GM21360 (cell line): ENCODE results near the gene MLLT3.

Source experiments
- ATAC-seq: cut with Tn5 transposase; IDR thresholded peaks from one replicate; pipeline ENCODE4 v1.9.1; 2021; ENCODE audit warnings: mild to moderate bottlenecking, moderate library complexity; ENCODE audit not compliant: unreplicated experiment

Gene MLLT3

DNA sequence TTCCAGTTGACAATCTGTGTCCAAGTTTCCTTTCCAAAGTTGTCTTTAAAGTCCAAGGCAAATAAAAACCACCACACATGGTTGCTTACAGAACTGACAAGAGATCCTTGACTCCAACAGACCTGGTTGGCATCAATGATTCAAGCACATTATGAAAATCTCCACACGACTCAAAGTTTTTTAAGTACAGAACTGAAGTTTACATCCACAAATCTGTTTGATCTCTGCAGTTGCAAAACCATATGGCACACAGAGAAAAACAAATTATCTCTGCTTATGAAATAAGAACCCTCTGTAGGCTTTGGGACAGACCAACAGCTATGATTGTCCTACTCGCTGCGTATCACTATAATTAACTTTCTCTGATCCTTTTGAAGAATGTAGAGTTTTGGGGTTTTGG lies 60.8 kb downstream of the MLLT3 start:
- no peak for ATAC-seq

DNA sequence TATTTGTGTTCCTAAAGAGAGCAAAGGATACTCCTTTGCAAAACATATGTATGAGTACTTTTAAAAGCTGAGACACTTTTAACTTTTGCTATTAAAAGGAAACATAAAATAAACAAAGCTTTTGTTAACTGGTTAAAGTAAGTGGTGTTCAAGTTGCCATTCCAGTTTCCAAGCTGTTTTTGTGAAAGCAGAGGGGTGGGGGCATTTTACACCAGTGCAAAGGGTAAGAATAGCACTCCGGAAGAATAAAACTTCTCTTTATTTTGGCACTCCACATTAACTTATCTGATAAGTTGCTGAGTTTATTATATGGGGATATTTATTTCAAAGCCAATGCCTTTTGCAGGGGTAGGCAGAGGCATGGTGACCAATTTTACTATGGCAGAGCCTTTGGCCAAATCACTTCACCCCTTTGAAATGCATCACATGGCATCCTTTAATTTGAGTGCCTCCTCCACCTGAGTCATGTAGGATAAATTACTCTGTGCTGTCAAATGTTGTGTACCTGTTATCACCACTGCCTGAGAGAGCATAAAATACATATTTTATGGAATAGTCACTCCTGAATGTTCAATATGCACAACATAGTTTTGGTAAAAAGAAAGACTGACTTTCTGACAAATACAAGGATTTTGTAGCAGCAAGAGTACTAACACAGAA lies 62.9 kb downstream of the MLLT3 start:
- no peak for ATAC-seq

DNA sequence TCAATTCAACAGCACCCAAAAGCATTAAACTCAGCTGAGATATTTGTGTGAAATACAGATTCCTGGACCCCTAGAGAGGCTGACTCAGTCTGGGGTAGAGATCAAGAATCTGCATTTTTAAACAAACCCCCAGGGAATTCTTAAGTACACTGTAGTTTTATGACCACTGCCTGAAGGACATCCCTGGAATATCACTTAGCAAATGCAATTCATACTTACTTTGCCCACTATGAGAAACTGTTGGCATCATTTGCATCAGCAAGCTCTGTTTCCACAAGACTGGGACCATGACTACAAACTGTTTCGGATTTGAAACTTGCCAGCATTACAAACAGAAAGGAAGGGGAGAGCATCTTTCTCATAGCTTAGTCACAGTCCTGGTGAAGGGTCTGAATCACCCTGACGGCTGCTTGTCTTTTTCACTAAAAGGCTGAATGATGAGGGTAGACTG lies 63.7 kb downstream of the MLLT3 start:
- ATAC-seq = no peak

DNA sequence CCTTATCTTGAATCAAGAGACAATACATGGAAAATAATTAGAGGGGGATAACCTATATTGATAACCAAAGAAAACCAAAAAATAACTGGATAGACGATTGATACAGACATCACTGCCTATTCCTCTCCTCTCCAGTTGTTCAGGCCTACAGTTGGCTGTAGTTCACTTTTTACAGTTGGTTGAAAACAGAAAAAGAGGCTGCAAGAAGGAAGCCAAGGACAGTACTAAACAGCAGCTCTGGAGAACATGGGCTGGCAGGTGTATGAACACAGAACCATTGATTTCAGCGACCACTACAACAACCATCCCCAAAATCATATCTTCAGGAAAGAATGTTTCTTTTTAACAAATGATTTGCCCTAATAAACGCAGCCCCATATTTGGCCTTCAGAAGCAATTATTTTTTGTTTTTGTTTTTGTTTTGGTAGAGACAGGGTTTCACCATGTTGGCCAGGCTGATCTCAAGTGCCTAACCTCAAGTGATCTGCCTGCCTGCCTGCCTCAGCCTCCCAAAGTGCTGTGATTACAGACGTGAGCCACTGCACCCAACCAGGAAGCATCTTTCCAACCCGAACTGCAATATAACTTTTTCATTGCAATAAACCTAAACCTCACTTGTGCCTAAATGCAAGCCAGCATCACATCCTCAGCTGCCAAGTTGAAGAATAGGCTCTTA lies 64.3 kb downstream of the MLLT3 start:
- ATAC-seq = no peak

DNA sequence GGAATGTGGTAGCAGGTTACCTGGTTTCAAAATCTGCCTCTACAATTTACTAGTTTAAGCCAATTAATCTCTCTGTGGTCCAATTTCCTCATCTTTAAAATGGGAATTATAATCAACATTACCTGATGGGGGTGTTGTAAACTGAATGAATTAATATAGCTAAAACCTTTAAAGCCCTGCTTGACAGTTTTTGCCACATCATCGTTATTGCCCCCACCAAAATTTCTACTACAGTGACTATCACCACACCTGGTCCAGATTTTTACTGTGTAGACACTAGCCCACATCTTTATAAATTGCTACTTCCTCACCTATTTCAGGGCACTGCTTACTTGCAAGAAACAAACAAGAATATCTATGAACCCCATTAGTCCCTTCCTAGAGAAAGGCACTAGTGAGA lies 65.0 kb downstream of the MLLT3 start:
- ATAC-seq = no peak

DNA sequence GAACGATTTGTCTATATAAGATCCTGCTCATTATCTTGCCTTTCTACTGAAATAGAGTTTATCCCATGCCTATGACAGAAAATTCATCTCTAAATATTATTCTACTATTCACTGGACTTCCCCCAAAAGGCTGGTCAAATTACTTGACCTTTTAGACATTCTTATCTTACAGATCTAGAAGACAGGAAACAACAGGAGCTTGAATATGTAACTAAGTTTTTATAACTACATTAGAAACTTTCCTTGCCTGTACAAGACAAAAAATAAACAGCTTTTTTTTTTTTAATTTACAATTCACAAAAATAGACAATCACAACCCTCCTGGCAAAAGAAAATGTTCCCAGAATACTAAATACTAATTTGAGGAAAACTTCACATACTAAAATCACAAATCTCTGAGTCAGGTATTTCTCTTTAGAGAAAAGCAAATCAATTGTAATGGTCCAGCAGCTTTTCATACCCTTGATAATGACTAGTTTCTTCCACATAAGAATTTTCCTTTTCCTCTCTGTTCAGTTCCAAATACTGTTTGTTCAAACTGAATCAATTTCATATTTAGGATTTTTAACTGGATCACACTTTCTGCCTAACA lies 68.6 kb downstream of the MLLT3 start:
- ATAC-seq = no peak

DNA sequence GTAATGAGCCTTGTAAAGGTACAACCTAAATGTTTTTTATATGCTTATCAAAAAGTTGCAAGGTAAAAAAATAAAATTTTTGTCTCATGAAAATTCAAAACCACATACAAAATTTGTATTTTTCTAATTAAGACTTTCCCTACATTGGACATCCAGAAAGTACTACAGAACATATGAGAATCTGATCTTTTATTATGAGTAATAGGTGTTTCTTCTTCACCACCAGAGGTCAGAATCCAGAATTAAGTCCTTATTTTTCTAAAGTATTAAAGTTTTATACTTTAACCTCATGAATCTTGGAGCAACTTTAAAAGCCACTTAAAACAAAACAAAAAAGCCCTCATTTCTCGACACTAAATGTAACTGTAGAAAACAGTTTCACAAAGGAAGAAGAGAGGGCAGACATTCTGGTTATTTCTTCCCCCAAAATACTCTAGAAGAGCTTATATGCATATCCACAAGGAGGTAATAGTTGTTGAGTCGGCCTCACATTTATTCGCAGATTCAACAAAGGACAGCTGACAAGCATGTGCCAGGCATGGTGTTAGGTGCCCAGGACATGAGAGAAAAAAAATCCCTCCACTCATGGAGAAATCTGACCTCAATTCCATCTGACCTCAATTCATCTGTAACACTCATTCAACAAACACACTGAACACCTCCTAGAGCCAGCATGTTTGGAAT lies 69.3 kb downstream of the MLLT3 start:
- ATAC-seq = no peak

DNA sequence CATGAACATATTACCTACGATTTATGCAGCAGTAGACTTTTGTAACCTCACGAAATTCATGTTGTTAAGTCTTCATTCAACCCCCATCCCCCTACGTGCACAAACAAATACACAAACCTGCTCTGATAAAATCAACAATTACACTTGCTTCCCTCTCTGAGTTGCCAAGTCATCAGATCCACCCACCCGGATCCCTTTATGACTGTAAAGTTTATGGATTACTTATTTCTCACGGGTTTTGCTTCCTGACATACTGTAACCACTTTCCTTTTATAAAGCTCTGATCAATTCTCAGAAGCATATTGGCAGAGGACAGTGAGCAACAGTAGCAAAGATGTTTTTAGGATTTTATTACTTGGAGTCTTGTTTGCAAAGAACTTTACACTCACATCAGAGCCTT lies 70.5 kb downstream of the MLLT3 start:
- no peak for ATAC-seq

DNA sequence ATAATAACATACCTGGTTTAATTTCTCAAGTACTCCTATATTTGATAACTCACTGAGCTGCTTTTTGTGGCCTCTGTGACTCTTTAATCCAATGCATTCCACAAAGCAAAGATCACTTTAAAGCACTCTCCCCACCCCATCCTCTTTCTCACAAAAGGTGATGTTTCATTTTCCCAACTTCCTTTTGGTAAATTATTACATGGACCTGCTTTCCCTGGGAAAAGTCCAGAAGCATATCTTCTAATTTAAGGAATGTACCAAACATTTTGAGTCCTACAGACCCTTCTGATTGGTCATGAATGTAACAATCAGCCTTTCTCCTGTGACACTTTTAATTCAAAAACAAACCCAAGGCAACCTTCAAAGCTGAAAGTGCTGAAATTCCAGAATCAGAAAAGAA lies 71.1 kb downstream of the MLLT3 start:
- no peak for ATAC-seq

DNA sequence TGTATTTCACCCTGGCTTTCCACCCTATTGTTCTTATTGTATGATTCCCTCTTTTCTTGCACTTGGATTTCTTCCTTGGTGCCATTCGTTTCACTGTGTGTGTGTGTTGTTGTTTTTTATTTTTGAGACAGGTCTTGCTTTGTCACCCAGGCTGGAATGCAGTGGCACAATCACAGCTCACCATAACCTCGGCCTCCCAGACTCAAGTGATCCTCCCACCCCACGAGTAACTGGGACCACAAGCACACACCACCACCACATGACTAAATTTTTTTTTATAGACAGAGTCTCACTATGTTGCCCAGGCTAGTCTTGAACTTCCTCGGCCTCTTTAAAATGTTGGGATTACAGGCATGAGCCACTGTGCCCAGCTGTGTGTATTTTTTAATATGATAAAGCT lies 72.0 kb downstream of the MLLT3 start:
- no peak for ATAC-seq

DNA sequence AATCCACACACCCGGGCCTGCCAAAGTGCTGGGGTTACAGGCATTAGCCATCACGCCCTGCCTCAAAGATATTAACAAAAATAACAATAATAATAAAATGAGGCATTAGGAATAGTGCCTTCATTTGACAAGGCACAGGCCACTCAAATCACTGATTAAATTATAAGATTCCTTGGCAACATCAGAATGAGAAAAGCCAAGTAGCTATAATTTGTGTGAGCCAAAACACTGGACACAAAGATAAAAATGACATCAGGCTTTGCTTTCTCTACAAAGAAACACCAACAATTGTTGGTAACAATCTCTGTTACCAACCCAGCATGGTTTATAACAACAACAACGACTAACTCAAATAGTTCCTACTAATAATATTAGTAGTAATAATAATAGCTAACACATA lies 73.2 kb downstream of the MLLT3 start:
- no peak for ATAC-seq

DNA sequence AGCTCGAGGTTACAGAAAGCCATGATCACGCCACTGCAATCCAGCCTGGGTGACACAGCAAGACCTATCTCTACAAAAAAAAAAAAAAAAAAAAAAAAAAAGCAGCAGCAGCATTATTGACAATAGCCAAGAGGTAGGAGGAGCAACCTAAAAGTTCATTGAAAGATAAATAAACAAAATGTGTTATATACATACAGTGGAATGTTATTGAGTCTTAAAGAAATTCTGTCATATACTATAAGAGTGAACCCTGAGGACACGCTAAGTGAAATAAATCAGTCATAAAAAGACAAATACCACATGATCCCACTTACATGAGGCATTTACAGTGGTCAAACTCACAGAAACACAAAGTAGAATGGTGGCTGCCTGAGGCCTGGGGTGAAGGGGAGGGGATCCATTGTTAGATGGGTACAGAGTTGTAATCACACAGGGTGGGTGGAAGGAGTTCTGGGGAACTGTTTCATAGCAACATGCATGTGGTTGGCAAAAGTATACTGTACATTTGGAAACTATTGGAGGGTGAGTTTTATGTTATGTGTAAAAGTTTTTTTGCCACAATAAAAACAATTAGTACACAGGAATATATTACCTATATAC lies 77.2 kb downstream of the MLLT3 start:
- ATAC-seq = no peak

DNA sequence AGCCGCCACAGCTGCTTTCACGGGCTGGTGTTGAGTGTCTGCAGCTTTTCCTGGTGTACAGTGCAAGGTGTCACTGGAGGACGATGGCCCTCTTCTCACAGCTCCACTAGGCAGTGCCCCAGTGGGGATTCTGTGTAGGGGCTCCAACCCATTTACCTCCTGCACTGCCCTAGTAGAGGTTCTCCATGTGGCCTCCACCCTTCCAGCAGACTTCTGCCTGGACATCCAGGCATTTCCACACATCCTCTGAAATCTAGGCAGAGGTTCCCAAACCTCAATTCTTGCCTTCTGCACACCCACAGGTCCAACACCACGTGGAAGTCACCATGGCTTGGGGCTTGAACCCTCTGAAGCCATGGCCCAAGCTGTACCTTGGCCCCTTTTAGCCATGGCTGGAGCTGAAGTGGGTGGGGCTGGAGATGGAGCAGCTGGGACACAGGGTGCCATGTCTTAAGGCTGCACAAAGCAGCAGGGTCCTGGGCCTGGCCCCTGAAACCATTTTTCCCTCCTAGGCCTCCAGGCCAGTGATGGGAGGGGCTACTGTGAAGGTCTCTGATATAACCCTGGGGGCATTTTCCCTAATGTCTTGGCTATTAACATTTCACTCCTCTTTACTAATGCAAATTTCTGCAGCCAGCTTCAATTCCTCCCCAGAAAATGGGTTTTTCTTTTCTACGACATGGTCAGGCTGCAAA lies 82.0 kb downstream of the MLLT3 start:
- no peak for ATAC-seq

DNA sequence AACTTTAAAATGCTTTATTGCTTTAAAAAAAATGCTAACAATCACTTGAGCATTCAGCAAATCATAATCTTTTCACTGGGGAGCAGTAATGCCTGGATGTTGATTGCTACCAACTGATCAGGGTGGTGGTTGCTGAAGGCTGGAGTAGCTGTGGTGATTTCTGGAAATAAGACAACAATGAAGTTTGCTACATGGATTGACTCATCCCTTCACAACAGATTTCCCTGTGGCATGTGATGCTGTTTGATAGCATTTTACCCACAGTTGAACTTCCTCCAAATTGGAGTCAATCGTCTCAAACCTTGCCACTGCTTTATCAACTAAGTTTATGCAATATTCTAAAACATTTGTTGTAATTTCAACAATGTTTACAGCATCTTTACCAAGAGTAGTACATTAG lies 83.3 kb downstream of the MLLT3 start:
- no peak for ATAC-seq

DNA sequence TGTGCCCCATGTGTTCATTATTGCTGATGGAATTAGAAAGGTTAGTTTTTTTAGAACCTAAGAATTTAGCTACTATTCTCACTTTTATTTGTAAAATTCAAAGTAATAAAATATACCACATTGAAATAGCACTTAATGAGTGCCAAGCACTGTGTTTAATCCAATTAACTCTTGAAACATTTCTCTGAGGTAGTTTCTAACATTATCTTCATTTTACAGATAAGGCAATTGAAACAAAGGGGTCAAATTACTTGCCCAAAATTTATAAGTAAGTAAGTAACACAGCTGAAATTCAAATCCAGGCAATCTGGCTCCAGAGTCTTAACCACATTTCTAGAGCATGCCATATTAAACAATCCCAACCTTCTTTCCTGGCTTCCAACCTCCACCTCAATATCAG lies 84.2 kb downstream of the MLLT3 start:
- ATAC-seq = no peak

DNA sequence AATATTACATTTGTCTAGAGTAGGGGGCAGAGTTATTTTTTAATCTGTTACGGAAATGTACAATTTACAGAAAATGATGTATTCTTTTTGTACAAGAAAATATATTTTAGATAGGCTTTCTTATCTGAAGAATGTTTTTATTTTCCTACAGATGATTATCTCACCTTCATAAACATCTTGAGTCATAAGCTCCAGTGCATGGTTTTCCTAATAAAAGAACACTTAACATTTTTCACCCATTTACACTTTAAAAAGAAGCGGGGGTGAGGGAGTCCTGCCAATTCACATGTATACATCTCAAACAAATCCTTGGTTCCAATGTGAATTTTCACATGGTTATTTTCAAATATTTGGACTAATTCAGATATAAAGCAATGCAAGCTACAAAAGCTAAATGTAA lies 85.0 kb downstream of the MLLT3 start:
- ATAC-seq = no peak

DNA sequence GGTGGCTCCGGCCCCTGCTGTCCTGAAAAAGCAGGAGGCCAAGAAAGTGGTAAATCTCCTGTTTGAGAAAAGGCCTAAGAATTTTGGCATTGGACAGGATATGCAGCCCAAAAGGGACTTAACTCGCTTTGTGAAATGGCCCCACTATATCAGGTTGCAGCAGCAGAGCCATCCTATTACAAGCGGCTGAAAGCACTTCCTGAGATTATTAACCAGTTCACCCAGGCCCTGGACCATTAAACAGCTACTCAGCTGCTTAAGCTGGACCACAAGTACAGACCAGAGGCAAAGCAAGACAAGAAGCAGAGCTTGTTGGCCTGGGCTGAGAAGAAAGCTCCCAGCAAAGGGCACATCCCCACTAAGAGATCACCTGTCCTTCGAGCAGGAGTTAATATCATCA lies 89.7 kb downstream of the MLLT3 start:
- no peak for ATAC-seq

DNA sequence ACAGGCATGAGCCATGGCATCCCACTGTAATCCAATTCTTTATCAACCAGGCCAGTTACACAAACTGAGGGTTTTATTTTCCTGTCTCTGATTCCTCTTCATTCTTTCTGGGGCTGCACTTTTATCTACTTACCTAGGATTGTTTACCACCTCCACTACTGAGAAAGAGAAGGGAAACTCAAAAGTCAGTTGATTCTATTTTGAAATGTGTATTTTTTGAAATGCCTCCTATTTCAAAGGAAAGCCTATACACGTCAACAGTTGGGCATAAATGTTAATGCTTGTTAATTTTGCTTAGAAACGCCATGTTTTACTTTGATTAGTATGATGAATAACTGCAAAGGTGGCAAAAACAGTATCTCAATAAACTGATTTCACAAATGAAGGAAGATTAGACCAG lies 92.5 kb downstream of the MLLT3 start:
- ATAC-seq = no peak

DNA sequence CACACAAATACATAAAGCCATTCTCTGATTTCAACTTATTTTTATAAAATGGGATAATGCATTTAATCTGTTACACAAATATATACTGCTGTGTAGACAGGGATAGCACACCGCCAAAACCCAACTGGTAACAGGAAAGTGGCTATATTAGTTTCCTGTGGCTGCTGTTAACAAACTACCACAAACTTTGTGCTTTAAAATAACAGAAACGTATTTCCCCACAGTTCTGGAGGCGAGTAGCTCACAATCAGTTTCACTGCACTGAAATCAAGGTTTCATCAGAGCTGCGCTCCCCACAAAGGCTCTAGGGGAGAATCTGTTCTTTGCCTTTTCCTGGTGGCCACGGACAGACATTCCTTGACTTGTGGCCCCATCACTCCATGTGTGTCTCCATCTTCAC lies 94.0 kb downstream of the MLLT3 start:
- ATAC-seq = no peak

DNA sequence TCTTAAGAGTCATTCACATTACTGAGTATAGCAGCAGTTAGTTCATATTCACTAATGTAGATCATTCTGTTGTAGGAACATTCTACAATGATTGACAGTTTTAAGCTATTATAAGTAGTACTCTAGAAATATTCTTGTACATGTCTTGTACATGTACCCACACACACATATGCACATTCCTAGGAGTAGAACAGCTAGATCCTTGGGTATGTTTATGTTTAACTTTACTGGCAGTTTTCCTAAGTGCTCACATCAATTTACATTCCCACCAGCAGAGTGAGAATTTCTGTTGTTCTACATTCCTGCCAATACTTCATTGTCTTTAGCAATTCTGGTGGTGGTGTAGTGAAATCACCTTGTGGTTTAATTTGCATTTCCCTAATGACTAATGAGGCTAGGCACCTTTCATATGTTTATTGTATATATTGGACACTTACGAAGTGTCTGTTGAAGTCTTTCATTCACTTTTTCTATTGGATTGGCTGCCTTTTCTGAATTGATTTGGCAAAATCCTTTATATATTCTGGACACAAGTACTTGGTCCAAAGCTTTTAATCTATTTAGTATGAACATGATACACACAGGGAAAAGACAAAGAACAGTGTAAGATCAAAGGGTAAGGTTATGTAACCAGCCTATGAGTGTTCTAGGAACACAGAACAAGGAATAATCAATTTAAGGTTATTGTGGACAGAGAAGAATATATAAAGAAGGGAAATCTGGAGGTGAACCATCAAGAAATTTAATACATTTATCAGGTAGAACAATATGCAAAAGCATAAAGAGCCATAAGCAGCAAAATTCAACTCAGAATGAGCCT lies 95.6 kb downstream of the MLLT3 start:
- peak; percentile 71 for ATAC-seq
